SJCRH30 (cell line): ENCODE measurements around the gene IFI16. TPM values are rescaled to one million over a fixed set of nuclear protein-coding genes. Genes with fewer than 3 reads are reported as not detected.
A peak's percentile ranks its signal among the peaks of the same experiment; 100 is the strongest.

Source experiments
- DNase-seq, 2 experiments: peaks; one replicate each; pipeline ENCODE4 v3.0.0-alpha.2; 2015 to 2020
- H3K27ac ChIP-seq: fragments of 250-450 bp; sonication (Bioruptor Pico); 2 replicates; pipeline ENCODE4 v1.5.1; 2020; ENCODE audit warnings: mild to moderate bottlenecking, moderate library complexity
- H3K27me3 ChIP-seq: fragments of 250-450 bp; sonication (Bioruptor Pico); 2 replicates; pipeline ENCODE4 v1.5.1; 2020; ENCODE audit warnings: mild to moderate bottlenecking, moderate library complexity
- H3K36me3 ChIP-seq: fragments of 250-450 bp; sonication (Bioruptor Pico); 2 replicates; pipeline ENCODE4 v1.5.1; 2020; ENCODE audit warnings: mild to moderate bottlenecking, moderate library complexity
- H3K4me1 ChIP-seq: fragments of 250-450 bp; sonication (Bioruptor Pico); 2 replicates; pipeline ENCODE4 v1.5.1; 2020; ENCODE audit warnings: mild to moderate bottlenecking, moderate library complexity
- H3K4me3 ChIP-seq: fragments of 250-450 bp; sonication (Bioruptor Pico); 2 replicates; pipeline ENCODE4 v1.5.1; 2020; ENCODE audit warnings: mild to moderate bottlenecking, moderate library complexity
- H3K9me3 ChIP-seq: fragments of 250-450 bp; sonication (Bioruptor Pico); replicated peaks from 2 replicates; pipeline ENCODE4 v1.5.1; 2020; ENCODE audit warnings: mild to moderate bottlenecking, moderate library complexity
- total RNA-seq: library from RNA; depleted of rRNA; stranded (reverse); fragments of >200 nt; shearing (Covaris generic); gene quantifications from 2 replicates; pipeline ENCODE4 v1.2.3, GENCODE V29; 2014

Gene IFI16
- total RNA-seq, 1 experiment from 2014 or later = 63.8 TPM

DNA sequence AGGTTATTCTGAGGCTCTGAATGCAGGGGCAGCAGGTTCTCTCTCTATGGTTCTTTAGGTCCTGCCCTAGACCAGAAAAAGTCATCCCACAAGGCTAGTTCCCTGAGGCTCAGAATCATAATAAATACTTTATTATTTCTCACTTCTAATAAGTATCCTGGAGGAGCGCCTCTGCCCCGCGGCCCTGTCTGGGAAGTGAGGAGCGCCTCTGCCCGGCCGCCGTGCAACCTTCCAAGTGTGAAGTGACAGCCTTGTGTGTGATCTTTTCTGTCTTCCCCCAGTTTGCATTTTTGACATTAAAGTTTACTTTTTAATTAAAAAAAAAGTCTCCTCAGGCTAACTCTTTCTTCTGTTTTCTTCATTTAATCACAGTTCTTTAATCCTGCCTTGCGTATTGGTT lies 55.4 kb downstream of the IFI16 start:
- Histone ChIP-seq H3K27me3 (no peaks in the 10 kb centered on the region), H3K9me3 (no peaks in the 10 kb centered on the region), H3K36me3 (no peaks in the 10 kb centered on the region), H3K4me3 (no peak overlapping the region), H3K4me1 (peaks cover 7% of the 10 kb centered on the region; the same call in 1 of the 2 replicates), H3K27ac (no peak overlapping the region)
- no peak for DNase-seq

DNA sequence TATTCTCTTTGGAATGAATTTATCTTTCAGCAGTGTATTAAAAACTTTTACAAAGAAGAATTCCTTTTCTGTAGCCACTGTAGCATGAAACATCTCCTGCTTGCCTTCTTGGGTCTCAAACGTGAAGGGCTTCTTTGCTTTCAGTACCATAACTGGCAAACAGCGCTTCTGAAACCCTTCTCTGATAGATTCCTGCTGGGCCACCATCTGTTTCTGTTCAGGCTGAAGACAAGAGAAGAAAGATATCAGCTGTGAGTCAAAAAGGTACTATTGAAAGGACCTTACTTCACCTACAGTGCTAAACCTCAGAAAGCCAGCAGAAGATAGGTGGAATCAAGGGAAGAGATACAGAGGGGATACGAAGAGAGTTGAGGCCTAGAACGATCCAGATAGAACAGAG lies 56.4 kb downstream of the IFI16 start:
- Histone ChIP-seq H3K36me3 (no peaks in the 10 kb centered on the region), H3K4me3 (no peak overlapping the region)

DNA sequence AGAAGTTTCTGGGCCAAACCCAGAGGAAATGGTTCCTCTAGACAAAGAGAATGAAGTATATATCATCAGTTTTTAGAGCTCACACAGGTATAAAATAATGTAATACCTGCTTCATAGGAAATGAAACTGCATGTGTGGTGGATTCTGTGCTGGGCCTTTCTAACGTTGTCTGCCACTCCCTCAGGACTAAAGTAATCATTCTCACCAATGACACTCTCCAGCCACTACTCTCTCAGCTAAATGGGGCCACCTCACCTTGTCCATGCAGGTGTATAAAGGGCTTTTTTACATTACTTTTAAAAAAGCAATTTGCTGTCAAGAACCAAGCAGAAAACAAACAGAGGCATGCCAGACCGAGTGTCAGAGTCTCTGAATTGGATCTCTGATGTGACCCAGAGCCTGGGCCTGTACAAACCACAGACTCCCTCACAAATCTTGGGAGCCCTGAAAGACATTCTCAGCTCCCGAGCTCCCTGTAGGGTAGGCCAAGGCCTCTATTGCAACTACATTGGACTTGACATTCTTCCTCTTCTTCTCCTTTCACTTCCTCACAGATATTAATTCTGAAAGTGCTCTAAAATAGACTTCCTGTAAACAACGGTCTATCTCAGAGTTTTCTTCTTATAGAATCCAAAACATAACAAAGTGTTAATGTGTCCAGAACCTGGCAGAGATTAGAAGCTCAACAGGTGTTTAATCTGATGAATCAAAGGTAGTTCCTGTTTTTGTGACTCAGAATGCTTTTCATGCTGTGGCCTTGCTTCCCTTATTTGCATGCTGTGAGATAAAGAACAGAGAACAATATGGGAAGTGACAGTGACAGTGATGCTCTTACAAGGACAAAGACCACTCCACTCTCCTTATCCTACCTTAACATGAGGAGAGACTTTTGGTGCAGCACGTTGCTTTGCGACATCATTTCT lies 58.3 kb downstream of the IFI16 start:
- H3K27ac ChIP-seq = no peak overlapping the region
- H3K4me3 ChIP-seq = no peak overlapping the region
- H3K36me3 ChIP-seq = no peaks in the 10 kb centered on the region
- H3K4me1 ChIP-seq = peaks cover 7% of the 10 kb centered on the region; the same call in 1 of the 2 replicates
- H3K27me3 ChIP-seq = no peaks in the 10 kb centered on the region
- H3K9me3 ChIP-seq = no peaks in the 10 kb centered on the region
- no peak for DNase-seq

More for the DNA sequence above, 56.4 kb downstream of the IFI16 start:
- no peak for DNase-seq
- Histone ChIP-seq H3K27ac (no peak overlapping the region), H3K9me3 (no peaks in the 10 kb centered on the region), H3K27me3 (no peaks in the 10 kb centered on the region), H3K4me1 (peaks cover 7% of the 10 kb centered on the region; the same call in 1 of the 2 replicates)

DNA sequence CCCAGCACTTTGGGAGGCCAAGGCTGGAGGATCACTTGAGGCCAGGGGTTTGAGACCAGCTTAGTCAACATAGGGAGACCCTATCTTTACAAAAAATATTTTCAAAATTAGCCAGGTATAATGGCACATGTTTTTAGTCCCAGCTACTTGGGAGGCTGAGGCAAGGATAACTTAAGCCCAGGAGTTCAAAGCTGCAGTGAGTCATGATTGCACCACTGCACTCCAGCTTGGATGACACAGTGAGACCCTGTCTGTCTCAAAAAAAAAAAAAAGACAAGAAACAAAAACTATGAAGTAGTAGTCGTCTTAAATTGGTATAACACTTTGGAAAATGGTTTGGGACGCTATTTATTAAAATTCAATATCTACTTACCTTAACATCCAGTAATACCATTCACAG lies 59.2 kb downstream of the IFI16 start:
- no peaks in the 10 kb centered on the region for H3K9me3 ChIP-seq
- no peak overlapping the region for H3K27ac ChIP-seq
- H3K36me3 ChIP-seq = no peaks in the 10 kb centered on the region
- no peaks in the 10 kb centered on the region for H3K27me3 ChIP-seq
- no peak overlapping the region for H3K4me3 ChIP-seq
- DNase-seq = no peak
- peaks cover 7% of the 10 kb centered on the region; the same call in 1 of the 2 replicates for H3K4me1 ChIP-seq

GRCh38 chr1:159071970-159072582 lies 62.4 kb downstream of the IFI16 start:
- Histone ChIP-seq H3K36me3 (no peaks in the 10 kb centered on the region), H3K4me3 (no peak overlapping the region), H3K27me3 (0 out of 2 replicates have a peak, but pooled peaks cover 3% of the 10 kb centered on the region), H3K27ac (no peak overlapping the region), H3K4me1 (peaks cover 7% of the 10 kb centered on the region; the same call in 1 of the 2 replicates), H3K9me3 (no peaks in the 10 kb centered on the region)
- DNase-seq = peak in 1 of 2 experiments; percentile 74

DNA sequence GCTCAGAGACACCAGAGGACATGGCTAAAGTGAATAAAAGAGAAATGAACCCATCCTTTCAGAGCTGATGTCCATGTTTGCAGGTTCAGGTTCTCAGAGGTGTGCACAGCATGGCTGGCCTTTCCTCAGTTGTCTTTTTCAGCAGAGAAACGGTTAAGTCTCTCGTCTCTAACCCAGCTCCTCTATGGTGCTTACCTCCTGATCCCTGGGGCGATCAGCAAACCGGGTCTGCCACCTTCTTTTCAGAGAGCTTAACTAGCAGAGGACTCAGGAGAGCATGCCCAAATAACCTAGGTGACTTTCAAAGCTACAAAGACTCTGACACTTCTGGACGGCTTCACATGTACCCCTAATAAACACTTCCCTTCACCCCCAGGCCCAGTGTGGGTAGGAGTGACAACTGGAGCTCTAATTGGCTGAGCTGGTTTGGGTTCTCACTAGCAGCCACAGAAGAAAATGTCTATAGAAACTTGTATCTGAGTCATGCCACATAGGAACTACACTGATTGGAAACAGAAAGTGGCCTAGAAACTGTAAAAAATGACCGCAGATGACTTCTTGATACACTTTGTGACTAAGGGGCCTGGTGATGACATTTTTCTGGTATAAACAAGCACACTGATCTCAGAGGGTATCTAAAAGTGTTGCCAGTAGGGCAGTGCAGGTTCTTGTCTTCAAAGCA lies 66.9 kb downstream of the IFI16 start, which contains the start of gene AIM2:
AIM2 (minus strand) TSS at position 329 of the 682 bp plus-strand sequence. CDS start 3,267 bp downstream, outside the sequence.
- Histone ChIP-seq H3K4me3 (no peak within 1 kb of the TSS), H3K9me3 (no peaks in the 10 kb centered on the region), H3K4me1 (no peaks in the 10 kb centered on the region), H3K27me3 (peaks cover 3% of the 10 kb centered on the region; the same call in 1 of the 2 replicates), H3K27ac (no peak within 1 kb of the TSS), H3K36me3 (no peaks in the 10 kb centered on the region)
- DNase-seq = no peak

- H3K27me3 ChIP-seq = peaks cover 3% of the 10 kb centered on the region; the same call in 1 of the 2 replicates
- no peaks in the 10 kb centered on the region for H3K9me3 ChIP-seq
- no peaks in the 10 kb centered on the region for H3K4me1 ChIP-seq
- no peak overlapping the region for H3K4me3 ChIP-seq
- no peaks in the 10 kb centered on the region for H3K36me3 ChIP-seq
- DNase-seq = no peak
- no peak overlapping the region for H3K27ac ChIP-seq
These were observed 67.6 kb downstream of the IFI16 start for GRCh38 chr1:159077120-159077961.

GRCh38 chr1:159079525-159079924 lies 69.8 kb downstream of the IFI16 start:
- Histone ChIP-seq H3K9me3 (no peaks in the 10 kb centered on the region), H3K27me3 (peaks cover 3% of the 10 kb centered on the region), H3K4me3 (no peak overlapping the region), H3K4me1 (no peaks in the 10 kb centered on the region), H3K36me3 (no peaks in the 10 kb centered on the region), H3K27ac (no peak overlapping the region)
- DNase-seq = no peak

DNA sequence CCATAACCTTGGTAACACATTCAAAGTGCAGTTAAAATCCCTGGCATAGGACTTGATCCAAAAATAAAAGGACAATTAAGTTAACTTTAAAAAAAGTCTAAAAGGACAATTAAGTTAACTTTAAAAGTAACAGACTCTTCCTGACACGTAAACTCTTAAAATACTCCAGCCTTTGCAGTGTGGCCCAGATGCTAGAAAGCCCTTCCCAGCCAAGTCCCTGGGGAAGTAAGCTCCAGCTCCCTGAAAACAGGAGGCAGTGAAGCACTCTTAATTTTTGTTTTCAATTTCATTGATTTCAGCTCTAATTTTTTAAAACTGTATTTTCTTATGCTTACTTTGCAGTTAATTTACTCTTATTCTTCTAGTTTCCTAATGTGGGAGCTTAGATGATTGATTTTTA lies 71.9 kb downstream of the IFI16 start:
- no peak overlapping the region for H3K4me3 ChIP-seq
- H3K4me1 ChIP-seq = no peaks in the 10 kb centered on the region
- H3K27ac ChIP-seq = no peak overlapping the region
- no peak for DNase-seq
- no peaks in the 10 kb centered on the region; the same call in none of the 2 replicates for H3K27me3 ChIP-seq
- H3K9me3 ChIP-seq = no peaks in the 10 kb centered on the region
- H3K36me3 ChIP-seq = no peaks in the 10 kb centered on the region

DNA sequence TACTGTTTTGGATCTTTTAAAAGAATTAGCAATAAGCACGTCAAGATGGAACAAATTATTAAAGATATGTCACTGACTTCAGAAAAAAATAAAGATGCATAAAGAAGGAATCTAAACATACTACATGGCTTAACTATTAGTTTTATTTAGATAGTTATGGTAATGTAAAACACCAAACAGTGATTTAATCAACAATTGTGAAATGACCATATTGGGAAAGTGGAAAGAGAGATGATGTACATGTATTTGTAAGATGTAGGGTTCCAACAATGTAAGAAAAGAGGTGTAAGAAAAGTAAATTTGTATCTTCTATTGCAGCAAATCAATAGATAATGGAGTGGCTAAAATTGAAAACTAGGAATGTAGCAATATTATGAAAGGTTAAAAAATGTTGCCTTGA lies 73.3 kb downstream of the IFI16 start:
- no peaks in the 10 kb centered on the region for H3K9me3 ChIP-seq

GRCh38 chr1:159084152-159084551 lies 74.4 kb downstream of the IFI16 start:
- no peak for DNase-seq
- Histone ChIP-seq H3K27me3 (no peaks in the 10 kb centered on the region; the same call in none of the 2 replicates), H3K9me3 (no peaks in the 10 kb centered on the region), H3K4me3 (no peak overlapping the region), H3K4me1 (no peaks in the 10 kb centered on the region), H3K27ac (no peak overlapping the region), H3K36me3 (no peaks in the 10 kb centered on the region)

More for the DNA sequence above, 73.3 kb downstream of the IFI16 start:
- Histone ChIP-seq H3K4me1 (no peaks in the 10 kb centered on the region), H3K27me3 (no peaks in the 10 kb centered on the region; the same call in none of the 2 replicates), H3K4me3 (no peak overlapping the region), H3K36me3 (no peaks in the 10 kb centered on the region), H3K27ac (no peak overlapping the region)
- DNase-seq = no peak

GRCh38 chr1:159084867-159085266 lies 75.2 kb downstream of the IFI16 start:
- Histone ChIP-seq H3K9me3 (no peaks in the 10 kb centered on the region), H3K4me1 (no peaks in the 10 kb centered on the region), H3K36me3 (no peaks in the 10 kb centered on the region), H3K27ac (no peak overlapping the region), H3K4me3 (no peak overlapping the region), H3K27me3 (no peaks in the 10 kb centered on the region; the same call in 1 of the 2 replicates)
- DNase-seq = no peak

DNA sequence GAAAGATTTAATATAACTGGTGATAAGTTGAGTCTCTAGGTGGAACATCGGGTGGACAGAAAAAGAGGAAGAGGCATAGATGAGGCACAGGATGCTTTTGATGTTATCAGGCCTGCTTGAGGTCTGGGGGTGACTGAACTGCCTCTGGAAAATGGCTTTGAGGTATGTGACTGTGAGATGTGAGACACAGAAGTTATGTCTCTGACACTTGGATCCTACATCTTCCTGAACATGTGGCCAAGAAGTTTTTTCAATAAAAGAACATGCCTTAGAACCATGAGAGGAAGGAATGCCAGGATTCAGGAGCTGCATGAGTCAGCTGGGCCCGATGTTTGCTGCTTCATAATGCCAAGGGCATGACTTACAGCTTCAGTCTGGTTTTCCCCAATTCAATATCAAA lies 78.3 kb downstream of the IFI16 start:
- H3K9me3 ChIP-seq = no peaks in the 10 kb centered on the region
- H3K36me3 ChIP-seq = no peaks in the 10 kb centered on the region
- no peak overlapping the region for H3K27ac ChIP-seq
- H3K4me3 ChIP-seq = no peak overlapping the region
- no peaks in the 10 kb centered on the region; the same call in 1 of the 2 replicates for H3K27me3 ChIP-seq
- H3K4me1 ChIP-seq = no peaks in the 10 kb centered on the region
- DNase-seq = no peak
